HEK293T (cell line): ENCODE results near the gene MDH1.

Experiments used
- BHLHE40 ChIP-seq: fragments of 450-650 bp; IDR thresholded peaks from 2 replicates; pipeline ENCODE4 v1.6.1; 2016; ENCODE audit warnings: mild to moderate bottlenecking, moderate library complexity, borderline replicate concordance
- CTBP1 ChIP-seq: fragments of 450-650 bp; IDR thresholded peaks from 2 replicates; pipeline ENCODE4 v1.6.1; 2016; ENCODE audit warnings: borderline replicate concordance
- FOXM1 ChIP-seq: fragments of 450-650 bp; IDR thresholded peaks from 2 replicates; pipeline ENCODE4 v1.6.1; 2017; ENCODE audit warnings: mild to moderate bottlenecking, borderline replicate concordance
- L3MBTL2 ChIP-seq: fragments of 450-650 bp; conservative IDR thresholded peaks from 2 replicates; pipeline ENCODE4 v1.6.1; 2016; ENCODE audit warnings: mild to moderate bottlenecking
- TARDBP ChIP-seq: fragments of 450-650 bp; IDR thresholded peaks from 2 replicates; pipeline ENCODE4 v1.6.1; 2016

GRCh38 chr2:63651861-63652651 is 63.3 kb downstream of the MDH1 start:
- TF ChIP-seq L3MBTL2 (no peak), TARDBP (no peak), FOXM1 (no peak), CTBP1 (no peak), BHLHE40 (no peak)
